NB4 (cell line): ENCODE data around the gene ZMYND10.

Experiments
- DNase-seq: peaks from one replicate; pipeline ENCODE4 v3.0.0; 2010; ENCODE audit warnings: low read depth
- H3K4me3 ChIP-seq: one replicate; pipeline ENCODE4 v1.5.1; 2011; ENCODE audit warnings: mild to moderate bottlenecking, low read depth, low read length, moderate library complexity
- MYC ChIP-seq: IDR thresholded peaks from 2 replicates; pipeline ENCODE4 v1.6.1; 2011; ENCODE audit warnings: low read depth, low read length
- POLR2A ChIP-seq: IDR thresholded peaks from 2 replicates; pipeline ENCODE4 v1.6.1; 2011; ENCODE audit warnings: mild to moderate bottlenecking; ENCODE audit not compliant: insufficient read length; ENCODE audit errors: extremely low read depth
- TF ChIP-seq, protein P1 (sequence below): IDR thresholded peaks from 2 replicates; pipeline ENCODE4 v1.6.1; 2011; ENCODE audit warnings: low read depth, low read length
- TF ChIP-seq, protein P2 (sequence below): IDR thresholded peaks from one replicate; pipeline ENCODE4 v1.5.1; 2012; ENCODE audit warnings: low read depth, low read length

The ZMYND10 gene

DNA sequence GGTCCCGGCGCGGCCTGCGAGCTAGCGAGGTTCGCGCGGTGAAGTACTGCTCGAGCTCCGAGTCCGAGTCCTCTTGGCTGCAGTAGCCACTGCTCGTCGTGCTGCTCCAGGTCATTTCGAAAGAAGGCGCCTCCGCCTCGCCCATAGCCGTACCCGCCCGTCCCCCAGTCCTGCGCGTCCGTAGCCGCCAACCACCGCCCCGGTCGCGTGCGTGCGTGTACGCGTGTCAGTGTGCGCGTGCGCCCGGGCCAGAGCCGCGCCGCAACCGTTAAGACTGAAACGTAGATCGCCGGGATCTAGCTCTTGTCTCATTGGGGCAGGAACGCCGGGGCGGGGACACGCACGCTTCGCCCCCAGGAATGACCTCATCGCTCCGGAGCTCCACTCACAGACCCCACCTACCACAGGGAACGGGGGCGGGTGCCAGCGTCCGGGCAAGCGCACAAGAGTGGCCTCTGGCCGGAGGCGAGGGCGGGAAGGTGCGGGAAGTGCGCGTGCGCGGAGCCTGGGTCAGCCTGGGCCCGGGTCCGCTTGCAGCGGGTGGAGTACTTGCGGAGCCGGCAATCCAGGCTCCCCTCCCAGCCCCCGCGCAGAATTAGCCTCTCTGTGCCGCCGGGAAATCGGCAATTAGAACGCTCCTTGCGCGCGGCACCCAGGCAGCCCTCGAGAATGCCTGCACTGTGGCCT, 8.2 kb downstream of the ZMYND10 start:
- TF ChIP-seq, protein P1, sequence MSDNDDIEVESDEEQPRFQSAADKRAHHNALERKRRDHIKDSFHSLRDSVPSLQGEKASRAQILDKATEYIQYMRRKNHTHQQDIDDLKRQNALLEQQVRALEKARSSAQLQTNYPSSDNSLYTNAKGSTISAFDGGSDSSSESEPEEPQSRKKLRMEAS = peak; percentile 82
- TF ChIP-seq, protein P2, sequence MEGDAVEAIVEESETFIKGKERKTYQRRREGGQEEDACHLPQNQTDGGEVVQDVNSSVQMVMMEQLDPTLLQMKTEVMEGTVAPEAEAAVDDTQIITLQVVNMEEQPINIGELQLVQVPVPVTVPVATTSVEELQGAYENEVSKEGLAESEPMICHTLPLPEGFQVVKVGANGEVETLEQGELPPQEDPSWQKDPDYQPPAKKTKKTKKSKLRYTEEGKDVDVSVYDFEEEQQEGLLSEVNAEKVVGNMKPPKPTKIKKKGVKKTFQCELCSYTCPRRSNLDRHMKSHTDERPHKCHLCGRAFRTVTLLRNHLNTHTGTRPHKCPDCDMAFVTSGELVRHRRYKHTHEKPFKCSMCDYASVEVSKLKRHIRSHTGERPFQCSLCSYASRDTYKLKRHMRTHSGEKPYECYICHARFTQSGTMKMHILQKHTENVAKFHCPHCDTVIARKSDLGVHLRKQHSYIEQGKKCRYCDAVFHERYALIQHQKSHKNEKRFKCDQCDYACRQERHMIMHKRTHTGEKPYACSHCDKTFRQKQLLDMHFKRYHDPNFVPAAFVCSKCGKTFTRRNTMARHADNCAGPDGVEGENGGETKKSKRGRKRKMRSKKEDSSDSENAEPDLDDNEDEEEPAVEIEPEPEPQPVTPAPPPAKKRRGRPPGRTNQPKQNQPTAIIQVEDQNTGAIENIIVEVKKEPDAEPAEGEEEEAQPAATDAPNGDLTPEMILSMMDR = no peak
- TF ChIP-seq POLR2A = peak; percentile 79
- peak; percentile 65 for TF ChIP-seq MYC
- DNase-seq = peak; percentile 99
- H3K4me3 ChIP-seq = peak overlapping the region; percentile 99

DNA sequence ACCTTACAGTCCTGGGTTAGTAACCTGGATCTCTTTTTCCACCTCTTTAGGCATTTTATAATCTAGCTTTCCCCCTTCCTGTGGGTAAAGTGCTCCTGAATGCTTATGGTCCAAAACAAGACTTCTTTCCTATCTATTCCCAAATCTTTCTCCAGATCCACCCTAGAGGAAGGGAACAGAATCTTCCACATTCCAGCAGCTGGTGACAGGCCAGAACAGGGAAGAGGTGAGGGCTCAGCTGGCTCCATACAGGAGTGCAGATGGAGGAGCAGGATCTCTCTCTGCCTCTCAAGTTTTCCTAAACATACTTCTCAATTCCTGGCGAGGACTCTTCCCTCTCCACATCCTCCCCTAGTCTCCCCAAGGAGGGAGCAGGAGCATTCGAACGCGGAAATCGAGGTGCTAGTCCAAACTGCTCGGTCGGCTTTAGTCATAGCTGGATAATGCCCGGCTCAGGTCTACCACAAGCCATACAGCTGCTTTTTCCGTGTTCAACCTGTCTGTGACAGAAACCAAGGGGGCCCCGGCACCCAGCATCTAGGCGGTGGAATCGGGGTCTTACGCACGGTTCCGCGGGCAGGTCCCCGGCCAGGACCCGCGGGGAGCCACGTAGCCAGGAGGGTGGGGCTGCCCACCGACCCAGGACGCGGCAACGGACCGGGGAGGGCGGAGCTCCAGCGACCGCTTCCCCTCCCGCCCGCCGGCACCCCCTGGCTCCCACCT, 8.9 kb downstream of the ZMYND10 start:
- H3K4me3 ChIP-seq = peak overlapping the region; percentile 95
- no peak for DNase-seq
- TF ChIP-seq MYC (no peak), POLR2A (no peak)
- TF ChIP-seq, protein P1 = no peak
- TF ChIP-seq, protein P2 = no peak

DNA sequence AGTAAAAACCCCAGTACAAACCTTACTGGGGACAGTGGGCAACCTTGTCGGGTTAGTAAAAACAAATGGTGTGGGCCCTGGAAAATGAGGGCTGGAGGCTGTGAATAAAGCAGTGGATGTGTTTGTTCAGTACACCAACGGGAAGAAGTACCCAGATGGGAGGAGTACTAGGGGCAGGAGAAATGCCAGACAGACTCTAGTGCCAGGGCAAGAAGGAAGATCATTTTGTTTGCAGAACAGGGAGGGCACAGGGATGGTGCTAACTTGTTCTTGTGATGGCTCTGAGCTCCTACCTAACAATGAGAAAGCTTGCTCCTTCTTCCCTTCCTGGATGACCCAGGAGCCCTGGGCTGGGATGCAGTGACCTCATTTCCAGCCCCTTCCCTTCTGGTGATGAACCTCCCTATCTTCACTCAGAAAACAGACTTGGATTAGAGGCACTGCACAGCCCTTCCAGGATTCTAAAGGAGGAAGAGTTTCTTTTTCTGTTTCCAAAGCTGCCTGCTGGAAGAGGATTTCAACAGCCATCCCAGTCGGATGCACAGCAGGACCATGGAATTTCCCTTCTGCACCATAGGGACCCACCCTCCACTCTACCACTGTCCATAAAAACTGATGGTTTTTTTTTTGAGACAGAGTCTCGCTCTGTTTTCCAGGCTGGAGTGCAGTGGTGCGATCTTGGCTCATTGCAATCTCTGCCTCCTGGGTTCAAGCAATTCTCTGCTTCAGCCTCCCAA, 11.0 kb downstream of the ZMYND10 start:
- peak overlapping the region; percentile 21 for H3K4me3 ChIP-seq
- TF ChIP-seq MYC (no peak), POLR2A (no peak)
- TF ChIP-seq, protein P1 = no peak
- TF ChIP-seq, protein P2 = no peak
- DNase-seq = no peak

DNA sequence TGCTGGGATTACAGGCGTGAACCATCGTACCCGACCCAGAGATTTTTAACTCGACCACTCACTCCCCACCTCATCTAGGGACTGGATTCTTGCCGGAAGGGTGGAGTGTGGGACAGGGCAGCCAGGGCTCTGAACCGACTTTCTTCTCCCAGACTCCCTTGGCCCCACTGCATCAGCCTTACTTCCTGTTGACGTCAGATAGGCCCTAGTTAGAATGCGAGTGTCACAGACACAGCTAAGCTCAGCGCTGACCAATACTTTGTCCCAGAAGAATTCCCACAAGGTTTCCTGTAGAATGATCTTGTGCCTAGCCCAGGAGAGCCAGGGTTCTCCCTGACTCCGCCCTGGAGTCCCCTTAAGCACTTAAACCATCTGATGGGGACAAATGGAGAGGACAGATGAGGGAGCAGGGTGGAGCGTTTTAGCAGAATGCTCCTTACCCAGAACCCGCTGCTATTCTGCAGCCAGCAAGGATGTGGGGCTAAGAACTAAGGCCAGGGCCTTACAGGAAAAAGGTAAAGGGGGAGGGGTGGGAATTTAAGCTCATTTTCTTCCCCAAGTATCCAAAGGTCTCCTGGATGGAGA, 11.7 kb downstream of the ZMYND10 start:
- DNase-seq = no peak
- TF ChIP-seq, protein P2 = no peak
- TF ChIP-seq MYC (no peak), POLR2A (no peak)
- TF ChIP-seq, protein P1 = no peak
- H3K4me3 ChIP-seq = peak overlapping the region; percentile 3

DNA sequence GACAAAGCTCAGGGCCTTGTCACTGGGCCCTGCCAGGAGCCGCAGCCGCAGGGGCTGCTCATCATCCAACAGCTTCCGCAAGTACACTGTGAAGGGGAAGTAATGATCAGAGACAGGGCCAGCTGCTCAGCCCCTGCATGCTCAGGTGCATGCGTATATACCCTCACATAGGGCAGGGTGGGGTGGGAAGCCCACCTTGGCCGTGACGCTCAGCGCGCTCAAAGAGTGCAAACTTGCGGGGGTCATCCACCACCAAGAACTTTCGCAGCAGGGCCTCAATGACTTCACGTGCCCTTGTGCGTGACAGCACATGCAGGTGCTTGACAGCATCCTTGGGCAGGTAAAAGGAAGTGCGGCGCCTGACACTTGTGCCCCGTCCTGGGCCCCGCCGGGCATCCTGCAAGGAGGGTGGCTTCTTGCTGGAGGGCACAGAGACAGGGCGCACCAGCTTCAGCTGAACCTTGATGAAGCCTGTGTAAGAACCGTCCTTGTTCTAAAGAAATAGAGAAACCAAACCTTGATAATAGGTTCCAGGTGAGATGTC, 14.1 kb downstream of the ZMYND10 start:
- DNase-seq = no peak
- H3K4me3 ChIP-seq = no peak overlapping the region
- TF ChIP-seq, protein P2 = no peak
- TF ChIP-seq POLR2A (no peak), MYC (no peak)
- TF ChIP-seq, protein P1 = no peak
